22Rv1 (cell line): ENCODE measurements around the gene KCNIP4.
A peak's percentile ranks its signal among the peaks of the same experiment; 100 is the strongest.

Experiments
- H3K27ac ChIP-seq: fragments of 450-650 bp; 2 replicates; pipeline ENCODE4 v1.5.1; 2017
- CTCF ChIP-seq: fragments of 450-650 bp; IDR thresholded peaks from 2 replicates; pipeline ENCODE4 v1.5.1; 2017; ENCODE audit warnings: mild to moderate bottlenecking
- ZFX ChIP-seq: fragments of 450-650 bp; IDR thresholded peaks from 2 replicates; pipeline ENCODE4 v1.6.1; 2017; ENCODE audit warnings: antibody characterized with exemption, borderline replicate concordance

KCNIP4 gene

DNA sequence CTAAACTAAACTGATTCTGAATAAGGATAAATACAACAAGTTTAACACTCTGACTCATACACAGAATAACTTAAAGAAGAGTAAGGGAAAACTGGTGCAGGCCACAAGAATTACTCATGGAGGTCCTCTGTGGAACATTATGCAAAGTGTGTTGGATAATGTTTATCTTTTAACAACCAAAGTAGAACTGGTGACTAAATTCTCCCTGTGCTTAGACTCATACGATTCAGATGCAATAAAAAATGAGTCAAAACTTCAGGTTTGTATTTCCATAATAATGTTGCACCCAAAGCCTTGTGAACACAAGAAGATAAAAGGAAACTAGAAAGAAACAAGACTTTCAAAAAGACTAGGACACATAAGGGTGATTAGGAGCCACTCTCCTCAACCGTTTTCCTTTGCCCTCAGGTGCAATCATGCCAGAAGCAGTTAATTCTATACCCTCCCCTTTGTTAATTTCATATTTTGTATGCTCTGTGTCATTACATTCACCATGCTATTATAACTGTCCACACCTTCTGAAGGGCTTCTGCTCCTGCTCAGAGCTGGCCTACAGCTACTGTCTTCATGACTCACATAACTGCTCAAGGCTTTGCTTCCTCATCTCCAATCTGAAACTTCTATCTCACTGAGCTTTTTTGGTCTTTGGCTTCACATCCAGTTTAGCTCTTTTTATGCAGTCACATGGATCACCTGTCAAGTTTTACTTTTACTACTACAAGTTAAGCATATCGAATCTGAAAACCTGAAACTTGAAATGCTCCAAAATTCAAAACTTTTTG is 60.2 kb downstream of the KCNIP4 start:
- H3K27ac ChIP-seq = no peak overlapping the region
- TF ChIP-seq ZFX (no peak), CTCF (no peak)

- H3K27ac ChIP-seq = no peak overlapping the region
- TF ChIP-seq ZFX = no peak
- no peak for TF ChIP-seq CTCF
Measured at GRCh38 chr4:21887481-21887880, 61.1 kb downstream of the KCNIP4 start.

GRCh38 chr4:21885770-21886169 is 62.8 kb downstream of the KCNIP4 start:
- no peak for TF ChIP-seq CTCF
- TF ChIP-seq ZFX = no peak
- no peak overlapping the region for H3K27ac ChIP-seq

- no peak for TF ChIP-seq ZFX
- no peak for TF ChIP-seq CTCF
- no peak overlapping the region for H3K27ac ChIP-seq
Measured at GRCh38 chr4:21885241-21885640, 63.3 kb downstream of the KCNIP4 start.

GRCh38 chr4:21884615-21885014 is 64.0 kb downstream of the KCNIP4 start:
- TF ChIP-seq ZFX (no peak), CTCF (no peak)
- no peak overlapping the region for H3K27ac ChIP-seq

DNA sequence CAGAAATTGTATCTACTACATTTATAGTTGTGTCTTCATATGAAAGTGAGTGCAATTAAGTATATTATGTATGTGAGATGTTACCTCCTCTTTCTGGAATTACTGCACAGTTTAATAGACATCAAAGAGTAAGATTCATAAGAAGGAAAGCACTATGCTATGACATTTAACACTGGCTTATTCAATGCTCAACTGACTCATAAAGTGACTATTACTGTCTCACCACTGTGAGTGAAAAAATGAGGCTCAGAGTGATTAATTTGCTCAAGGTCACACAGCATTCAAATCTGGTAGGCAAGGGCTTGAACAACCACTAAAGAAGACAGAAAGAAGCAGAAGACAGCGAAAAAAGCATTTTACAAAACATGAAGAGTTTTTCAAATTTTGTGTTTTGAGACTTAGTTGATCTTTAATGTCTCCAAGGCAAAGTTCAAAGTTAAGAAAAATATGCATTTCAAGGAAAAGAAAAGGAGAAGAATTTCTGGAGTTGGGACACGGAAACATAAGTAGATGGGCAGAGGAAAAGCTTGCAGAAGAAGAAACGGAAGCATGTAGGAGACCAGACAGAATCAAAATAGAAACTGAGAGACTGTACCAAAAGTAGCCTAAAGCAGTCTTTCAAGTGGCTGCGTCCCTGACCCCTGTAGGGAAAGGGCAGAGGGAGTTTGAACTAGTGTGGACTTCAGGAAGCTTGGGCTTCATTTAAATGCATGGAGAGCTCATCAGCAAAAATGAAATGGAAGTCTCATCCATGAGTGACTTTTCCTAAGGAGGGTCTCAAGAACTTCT is 66.3 kb downstream of the KCNIP4 start:
- TF ChIP-seq ZFX (no peak), CTCF (no peak)

DNA sequence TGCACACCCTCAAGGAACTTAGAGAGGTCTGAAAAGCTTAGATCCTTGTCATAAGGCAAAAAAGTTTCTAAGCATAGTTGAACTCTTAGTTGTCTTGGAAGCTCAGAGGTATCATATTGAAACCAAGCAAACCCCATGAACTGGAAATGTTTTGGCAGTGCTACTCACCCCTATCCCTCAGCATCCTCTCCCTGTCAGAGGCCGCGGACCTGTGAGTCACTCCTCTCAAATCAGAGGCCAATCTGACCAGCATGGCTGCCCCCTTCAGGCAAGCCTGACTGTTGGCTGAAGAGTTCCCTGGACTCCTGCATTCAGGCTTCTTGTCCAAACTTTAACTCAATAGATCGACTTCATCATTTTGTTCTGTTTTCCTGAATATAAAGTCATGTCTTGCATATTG is 69.4 kb downstream of the KCNIP4 start:
- TF ChIP-seq CTCF (peak; percentile 33; the same call in 1 of the 2 replicates), ZFX (no peak)
- no peak overlapping the region for H3K27ac ChIP-seq

More for the DNA sequence above, 66.3 kb downstream of the KCNIP4 start:
- no peak overlapping the region for H3K27ac ChIP-seq
